NCI-H82 treated with DMSO at 0.1 percent for 48 hours (cell line): ENCODE measurements around the gene SLCO3A1.

Experiments used
- DNase-seq: peaks from one replicate; lab custom pipeline; 2025; ENCODE audit not compliant: unreplicated experiment; lab: John Stamatoyannopoulos, UW

Gene SLCO3A1

DNA sequence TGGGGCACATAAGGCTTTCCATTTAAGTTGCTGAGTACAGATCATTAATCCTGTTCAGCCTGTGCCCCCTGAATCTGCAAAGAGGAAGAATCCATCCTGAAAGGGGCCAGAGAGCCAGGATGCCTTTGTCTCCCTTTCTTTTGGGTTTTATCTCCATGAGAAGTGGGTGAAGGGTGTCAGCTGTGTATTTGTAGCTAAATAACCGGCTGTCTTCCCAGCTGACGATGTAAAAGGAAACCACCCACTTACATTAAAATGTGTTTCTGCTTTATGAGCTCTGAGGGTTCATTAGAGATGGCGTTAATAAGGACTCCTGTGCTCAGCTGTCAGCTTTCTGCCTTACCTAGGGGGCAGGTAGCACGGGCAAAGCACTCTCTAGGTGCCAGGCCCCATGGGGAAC is 83.4 kb downstream of the SLCO3A1 start:
- no peak for DNase-seq

DNA sequence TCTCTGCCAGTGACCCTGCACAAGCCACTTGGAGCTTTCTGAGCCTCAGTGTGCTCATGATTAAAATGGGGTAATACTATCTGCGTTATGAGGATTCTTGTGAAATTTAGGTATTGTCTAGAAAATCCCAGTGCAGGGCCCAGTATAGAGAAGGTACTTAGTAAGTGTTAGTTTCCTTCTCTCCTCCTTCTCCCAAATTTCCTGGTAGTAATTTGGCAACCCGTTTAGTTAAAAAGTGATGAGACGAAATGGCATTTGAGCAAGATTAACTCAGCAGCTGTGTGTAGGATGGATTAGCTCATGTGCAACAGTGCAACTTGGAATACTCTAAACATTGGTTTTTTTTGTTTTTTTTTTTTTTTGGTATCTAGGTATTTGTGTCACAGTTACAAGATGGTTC is 84.6 kb downstream of the SLCO3A1 start:
- DNase-seq: no peak

DNA sequence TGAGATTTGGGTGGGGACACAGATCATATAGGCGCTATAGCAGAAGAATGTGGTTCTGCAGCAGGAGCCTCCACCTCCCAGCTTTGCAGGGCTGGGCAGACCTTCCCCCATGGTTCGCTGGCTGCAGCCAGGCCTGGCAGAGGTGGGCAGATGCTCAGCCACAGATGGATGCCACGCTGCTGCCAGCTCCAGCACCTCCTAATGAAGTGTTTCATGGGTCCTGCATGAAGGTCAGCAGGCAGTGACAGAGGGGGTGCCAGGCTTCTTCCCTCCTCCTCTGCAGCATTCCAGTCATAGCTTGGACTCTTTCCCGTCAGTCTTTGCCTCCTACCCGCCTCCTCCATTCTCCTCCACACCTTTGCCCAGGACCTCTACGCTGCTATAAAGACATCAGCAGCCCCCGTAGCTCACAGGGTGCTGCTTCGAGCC is 85.9 kb downstream of the SLCO3A1 start:
- DNase-seq: no peak

DNA sequence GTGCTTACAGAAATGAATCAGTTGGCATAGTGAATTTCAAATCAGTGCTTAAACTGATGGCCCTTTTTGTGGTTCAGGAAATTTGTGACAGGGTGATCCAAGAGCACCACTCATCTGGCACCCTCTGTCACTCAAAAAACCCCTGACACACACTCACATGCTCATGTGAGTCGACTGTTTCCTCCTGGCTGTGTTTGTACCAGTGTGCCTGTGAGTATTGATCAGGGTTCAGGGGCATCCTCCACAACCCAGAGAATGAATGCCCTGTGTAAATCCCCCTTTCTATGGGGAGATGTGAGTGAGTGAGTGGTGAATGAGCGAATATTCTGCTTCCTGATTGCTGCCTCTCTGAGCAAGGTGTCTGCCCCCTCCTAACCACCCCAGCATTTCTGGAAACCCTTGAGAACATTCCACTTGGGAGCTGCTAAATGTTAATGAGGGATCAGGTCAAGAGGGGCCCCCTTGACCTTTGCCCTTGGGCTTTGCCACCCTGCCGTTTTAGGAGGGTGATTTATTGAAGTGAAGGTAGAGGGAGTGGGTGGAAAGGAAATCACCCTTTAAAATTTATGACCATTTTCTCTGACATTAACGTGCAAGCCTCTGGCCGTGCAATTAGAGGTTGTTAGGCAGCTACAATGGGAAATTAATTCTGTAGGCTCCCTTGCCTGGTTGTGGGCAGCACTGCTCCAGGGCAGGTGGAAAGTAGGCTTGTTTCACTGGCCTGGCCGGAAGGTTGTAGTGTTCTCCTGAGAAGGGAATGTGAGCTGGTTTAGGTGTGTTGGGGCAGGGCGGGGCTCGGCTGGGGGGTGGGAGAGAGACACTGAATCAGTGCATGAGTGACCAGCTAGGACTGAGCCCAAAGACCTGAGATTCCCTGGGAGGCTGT is 87.2 kb downstream of the SLCO3A1 start:
- no peak for DNase-seq

DNA sequence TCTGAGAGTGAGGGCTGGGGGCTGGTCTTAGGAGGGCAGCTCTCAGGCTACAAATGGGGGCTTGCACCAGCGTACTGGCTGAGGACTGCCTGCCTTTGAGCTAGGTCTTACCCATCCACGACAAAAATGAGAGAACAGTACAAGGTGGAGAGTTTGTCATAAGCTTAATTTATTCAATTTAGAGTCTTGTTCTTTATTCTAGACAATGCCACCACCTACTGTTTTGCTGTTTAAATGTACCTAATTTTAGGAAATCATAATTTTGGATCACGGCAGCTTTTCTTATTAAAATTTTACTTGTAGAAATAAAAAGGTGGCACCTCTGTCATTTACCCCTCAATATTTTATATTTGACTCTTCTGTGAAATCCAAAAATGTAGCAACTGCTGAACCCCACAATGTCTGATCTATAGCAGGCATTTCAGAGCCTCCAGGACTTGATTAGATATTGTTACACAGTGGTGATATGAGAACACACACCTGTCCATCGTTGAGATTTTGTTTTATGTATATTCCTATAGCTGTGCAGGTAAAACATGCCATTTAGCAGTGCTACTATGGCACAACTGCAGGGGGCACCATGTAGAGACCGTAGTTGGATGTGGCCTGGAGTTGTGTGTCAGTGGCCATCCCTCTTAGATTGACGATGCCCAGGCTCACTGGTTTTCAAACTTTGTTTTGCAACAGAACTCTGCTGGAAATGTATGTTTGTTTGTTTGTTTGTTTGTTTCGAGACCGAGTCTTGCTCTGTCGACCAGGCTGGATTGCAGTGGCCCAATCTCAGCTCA is 88.6 kb downstream of the SLCO3A1 start:
- DNase-seq: no peak

DNA sequence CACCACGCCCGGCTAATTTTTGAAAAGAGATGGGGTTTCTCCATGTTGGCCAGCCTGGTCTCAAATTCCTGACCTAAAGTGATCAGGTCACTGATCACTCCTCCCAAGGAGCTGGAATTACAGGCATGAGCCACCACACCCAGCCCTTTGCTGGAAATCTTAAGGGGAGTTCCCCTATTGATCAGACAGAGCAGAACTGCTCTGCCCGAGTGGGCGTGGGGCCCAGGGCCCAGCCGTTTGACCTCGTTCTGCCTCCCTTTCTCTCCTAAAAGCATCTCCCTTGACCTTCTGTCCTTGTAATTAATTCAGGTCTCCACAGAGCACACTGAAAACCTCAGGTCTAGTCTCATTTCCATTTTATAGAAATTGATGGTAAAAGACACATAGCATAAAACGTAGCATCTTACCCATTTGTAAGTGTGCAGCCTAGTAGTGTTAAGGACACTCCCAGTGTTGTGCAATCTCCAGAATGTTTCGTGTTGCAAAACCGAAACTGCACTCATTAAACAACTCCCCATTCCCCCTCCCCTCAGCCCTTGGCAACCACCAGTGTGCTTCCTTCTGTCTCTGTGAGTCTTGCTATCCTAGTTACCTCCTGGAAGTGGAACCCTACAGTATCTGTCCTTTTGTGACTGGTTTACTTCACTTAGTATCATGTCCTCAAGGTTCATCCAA is 89.3 kb downstream of the SLCO3A1 start:
- DNase-seq: no peak

DNA sequence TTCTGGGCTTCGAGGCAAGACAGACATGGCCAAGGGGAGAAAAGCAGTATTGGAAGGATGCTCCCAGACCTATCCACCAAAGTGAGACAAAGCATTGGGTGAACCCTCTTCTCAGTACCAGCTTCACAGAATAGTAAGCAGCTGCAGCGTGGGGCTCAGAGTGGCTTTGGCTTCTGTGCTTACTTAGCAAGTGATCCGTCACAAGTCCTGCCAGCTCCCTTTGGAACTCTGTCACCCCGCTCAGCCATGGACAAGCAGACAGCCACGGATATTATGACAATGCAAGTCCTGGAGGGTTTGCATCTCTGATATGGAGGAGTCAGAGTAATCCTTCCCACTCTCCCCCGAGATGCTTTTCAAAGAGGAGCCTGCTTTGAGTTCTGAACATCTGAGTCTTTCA is 90.8 kb downstream of the SLCO3A1 start:
- no peak for DNase-seq

DNA sequence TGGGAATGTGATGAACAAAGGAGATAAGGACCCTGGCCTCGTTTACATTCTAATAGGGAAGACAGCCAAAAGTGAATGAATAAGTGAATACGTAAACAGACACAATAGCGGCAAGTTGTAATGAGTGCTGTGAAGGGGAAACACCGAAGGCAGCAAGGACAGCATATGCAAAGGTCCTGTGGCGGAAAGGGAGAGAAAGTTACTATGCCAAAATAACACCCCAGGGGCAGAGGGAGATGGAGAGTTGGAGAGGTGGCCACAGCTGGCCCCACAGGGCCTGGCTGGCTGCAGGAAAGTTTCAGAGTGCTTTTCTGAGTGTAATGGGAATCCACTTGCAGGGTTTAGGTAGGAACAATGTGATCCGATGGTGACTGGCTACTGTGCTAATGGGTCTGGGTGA is 91.9 kb downstream of the SLCO3A1 start:
- no peak for DNase-seq

DNA sequence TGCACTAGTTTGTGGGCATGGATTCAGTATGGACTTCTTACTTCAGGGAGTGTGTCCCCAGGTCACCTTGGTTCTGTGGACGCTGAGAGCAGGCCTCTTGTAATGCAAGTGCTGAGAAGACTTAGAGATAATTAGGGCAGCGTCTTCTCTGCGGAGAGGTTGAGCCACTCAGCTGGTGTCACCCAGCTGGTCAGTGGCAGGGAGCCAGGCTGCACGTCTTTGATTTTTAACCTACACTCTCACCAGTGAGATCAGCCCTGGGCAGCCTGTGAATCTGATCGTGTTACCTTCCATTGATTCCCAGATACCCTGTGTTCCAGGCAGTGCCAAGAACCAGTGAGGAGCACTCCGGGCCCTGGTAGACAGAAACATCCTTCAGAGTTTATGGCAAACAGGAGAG is 92.6 kb downstream of the SLCO3A1 start:
- DNase-seq: no peak

DNA sequence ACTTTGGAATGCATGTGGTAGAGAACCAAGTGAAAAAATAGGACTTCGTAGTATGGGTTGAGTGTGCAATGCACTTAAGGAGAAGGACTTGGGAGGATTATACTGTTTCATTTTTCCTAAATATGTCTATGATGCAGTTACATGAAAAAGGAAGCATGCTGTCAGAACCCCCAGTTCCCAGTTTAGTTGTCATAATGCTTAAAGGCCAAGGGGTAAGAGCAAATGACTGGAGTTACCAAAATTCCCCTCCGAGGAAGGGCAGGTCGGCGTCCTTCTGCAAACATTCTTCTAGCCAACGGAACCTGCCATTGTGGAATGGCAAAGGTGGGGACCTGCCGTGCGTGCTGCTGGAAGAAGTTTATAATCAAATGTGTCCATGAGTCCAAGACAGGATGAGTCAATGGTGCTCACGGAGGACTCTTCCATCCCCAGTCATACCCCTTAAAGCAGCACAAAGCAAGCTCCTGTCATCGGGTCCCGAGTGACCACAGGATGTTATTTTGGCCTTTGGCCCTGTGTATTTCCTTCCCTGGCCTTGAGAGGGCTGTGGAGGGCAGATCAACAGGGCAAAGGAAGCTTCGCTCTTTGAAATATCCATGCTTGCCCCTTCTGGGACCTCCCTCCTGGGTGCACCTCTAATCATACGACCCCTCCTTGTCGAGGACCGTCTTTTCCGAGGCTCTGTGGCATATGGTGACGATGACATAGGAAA is 93.2 kb downstream of the SLCO3A1 start:
- DNase-seq: no peak

DNA sequence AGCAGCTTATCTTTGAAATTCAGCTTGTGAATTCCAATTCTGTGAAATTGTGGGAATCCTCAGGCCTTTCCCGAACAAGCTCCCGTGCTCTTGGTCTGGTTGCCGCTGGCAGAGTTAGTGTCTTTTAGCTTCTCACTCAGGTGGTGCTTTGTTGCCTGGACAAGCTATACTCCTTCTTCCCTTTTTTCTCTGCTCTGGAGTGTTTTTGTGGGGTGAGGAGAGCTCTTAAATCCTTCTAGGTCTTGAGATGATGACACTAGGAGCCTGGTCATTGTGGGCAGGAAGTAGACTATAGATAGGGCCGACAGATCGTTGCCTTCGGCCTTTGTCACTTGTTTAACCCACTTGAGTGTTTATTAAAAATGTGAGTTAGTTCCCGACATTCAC is 93.8 kb downstream of the SLCO3A1 start:
- DNase-seq: no peak

DNA sequence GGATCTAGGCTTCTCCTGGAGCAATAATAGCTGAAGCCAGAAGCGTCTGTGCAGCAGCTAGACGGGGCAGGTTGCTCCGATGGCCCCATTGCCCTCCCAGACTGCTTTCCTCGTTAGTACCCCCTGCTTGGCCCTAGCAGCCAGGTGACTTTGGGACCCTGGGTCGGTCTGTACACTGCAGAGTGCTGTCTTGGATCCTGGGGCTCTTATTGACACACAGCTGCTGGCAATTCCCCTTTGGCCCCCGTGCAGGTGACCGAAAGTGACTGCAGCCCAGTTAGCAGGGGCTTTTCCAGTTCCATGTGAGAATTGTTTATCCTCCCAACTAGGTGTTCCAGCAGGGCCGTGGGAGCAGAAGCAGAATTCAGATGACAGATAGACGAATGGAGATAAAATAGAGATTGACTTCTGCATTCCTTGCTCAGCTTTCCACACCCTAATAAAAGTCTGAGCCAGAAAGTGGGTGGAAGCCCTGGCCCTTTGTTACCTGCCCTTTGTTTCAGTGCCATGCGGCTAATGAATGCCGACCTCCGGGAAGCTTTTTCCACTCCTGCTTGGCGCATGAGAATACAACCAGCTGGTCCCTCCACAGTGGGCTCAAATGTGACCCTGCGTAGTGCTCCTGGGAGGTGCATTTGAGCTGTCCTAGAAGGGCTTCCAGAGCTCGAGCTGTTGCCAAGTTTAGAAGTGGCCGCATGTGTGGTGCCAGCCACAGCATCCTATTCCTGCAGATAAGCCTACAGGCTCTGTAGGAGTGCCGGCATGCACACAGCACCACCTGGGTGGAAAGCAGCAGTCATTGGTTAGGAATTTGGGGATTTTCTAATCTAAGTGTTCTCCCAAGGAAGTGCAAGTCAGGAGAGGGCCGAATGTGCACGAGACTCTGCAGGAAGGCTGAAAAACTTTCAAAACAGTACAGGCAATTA is 94.4 kb downstream of the SLCO3A1 start:
- no peak for DNase-seq

DNA sequence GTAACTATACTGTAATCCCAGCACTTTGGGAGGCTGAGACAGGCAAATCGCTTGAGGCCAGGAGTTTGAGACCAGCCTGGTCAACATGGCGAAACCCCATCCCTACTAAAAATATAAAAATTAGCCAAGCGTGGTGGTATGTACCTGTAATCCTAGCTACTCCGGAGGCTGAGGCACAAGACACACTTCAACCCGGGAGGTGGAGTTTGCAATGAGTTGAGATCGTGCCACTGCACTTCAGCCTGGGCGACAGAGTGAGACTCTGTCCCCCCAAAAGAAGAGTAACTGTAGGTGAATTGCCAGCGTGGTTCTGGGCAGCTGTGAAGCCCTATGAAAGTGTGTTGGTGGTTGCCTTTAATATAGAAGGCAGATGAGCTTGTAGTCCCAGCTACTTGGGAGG is 95.9 kb downstream of the SLCO3A1 start:
- DNase-seq: no peak

DNA sequence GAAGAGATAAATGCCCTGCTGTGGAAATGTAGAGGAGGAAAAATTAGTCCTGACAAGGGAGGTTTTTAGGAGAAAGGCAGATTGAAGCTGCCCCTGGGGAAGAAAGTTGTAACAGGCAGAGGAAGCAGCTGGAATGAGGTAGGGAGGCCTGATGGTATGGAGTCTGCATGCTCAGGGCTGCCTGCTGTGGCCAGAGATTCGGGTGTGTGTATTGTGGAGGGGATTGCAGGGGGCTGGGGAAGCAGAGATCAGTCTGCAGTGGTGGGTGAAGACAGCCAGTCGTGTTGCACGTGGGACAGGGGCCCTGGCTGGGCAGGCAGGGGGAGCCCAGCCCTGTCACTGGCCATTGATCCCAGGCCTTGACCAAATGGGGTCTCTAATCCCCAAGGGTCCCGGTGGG is 96.5 kb downstream of the SLCO3A1 start:
- DNase-seq: no peak

DNA sequence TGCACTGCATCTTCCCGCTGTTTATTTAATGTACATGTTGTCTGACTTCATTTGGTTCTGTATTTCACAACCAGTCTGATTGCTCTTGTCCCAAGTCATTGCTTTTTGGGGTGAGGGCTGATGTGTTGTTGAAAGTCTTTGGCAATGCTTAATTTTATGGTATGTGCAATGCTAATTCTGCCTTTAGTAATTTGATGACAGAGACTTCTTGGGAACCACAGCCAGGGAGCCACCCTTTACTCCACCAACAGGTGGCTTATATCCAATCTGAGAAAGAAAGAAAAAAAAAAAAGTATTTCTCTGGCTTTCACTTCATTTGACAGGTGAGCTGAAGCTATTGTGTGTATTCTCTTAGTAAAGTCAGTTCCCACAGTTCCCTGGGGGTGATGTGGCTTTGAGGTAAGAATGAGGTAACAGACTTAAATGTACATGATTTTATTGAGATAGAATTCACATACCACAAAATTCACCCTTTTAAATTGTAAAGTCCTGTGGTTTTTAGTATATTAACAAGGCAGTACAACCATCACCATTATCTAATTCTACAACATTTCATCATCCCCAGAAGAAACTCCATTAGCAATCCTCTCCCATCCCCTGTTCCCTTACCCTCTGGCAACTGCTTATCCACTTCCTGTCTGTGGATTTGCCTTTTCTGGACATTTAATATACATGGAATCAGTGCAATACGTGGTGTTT is 97.3 kb downstream of the SLCO3A1 start:
- DNase-seq: no peak

DNA sequence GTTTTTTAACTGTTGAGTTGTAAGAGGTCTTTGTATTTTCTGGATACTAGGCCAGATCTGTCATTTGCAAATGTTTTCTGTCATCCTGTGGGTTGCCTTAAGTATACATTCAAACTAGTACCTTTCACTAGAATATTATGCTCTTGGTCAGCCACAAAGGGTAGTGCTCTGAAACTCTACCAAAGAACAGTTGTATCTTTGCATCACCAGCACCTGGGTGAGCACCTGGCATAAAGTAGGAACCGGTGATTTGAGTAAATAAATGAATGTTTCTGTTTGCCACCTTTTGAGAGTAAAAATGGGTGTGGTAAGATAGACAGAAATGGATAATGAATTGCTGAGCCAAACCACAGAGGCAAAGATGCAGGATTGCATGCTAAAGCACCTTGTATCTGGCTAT is 98.7 kb downstream of the SLCO3A1 start:
- no peak for DNase-seq

DNA sequence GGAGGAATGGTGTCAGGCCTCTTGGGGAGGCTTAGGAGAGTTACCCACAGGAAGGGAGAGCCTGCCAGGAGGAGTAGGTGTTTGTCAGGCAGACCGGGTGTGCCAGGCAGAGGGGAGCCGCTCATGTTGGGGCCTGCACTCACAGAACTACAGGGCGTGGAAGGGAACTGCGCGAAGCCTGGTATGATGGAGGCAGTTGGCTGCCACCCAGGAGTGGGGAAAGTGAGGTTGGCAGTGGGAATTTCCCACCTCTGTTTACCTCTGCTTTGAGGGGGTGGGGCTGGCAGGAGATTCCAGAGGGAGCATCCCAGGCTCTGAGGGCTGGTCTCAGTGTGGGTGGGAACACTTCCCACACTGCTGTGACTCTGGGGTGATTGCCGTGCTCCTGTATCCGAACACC is 99.9 kb downstream of the SLCO3A1 start:
- no peak for DNase-seq

DNA sequence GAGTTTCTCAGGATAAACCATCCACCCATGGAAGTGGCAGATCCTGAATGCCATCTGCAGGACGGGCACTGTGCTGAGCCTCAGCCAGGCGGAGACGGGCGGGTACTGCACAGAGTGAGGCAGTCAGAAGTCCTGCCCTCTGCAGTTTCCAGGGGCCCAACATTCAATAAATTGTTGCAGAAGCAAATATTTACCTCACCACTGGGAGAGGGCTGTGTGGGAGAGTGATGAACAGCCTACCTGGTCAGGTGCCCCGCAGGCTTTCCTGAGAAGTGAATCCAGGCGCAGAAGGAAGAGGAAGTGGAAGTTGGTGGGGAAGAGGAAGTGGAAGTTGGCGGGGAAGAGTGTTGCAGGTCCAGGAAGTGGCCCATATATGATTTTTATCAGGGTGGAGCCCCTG is 100.8 kb downstream of the SLCO3A1 start:
- no peak for DNase-seq

DNA sequence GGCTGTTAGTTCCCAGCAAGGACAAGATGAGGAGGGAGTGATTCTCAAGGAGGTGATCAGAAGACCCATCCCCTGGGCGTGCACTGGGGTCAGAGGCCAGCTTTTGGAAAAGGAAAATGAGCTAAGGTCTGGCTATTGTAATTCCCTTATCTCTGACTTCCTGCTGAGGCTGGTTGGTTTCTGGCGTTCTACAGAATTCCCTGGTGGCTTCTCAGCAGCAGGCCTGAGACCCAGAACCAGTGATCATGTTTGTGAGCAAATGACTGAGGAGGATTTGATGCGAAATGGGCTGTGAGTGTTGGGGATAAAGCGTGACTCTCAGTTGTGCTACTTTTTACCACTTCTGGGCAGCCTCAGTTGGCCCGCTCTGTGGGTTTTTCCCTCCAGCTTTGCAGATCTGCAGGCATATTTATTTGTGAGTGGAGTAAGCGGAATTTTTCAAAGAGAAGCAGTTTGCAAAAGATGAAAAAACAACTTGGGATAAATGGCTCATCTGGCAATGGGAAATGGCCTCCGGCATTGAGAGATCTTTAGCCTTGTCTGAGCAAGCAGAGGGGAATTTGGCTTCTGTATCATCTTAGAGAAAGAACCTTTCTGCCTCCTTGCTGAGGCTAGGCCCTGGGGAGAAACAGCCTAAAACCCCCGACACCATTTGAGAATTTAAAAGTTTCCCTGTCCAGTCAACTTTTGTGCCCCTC is 102.7 kb downstream of the SLCO3A1 start:
- no peak for DNase-seq
